K562 (cell line): Measurements from ENCODE around the gene EXOC3. TPM values are rescaled to one million over a fixed set of nuclear protein-coding genes. Genes with fewer than 3 reads are reported as not detected.

Experiments used
- ATAC-seq: fragments of 200-7000 bp; cut with Tn5 transposase; 3 replicates; pipeline ENCODE4 v1.9.1; 2020; ENCODE audit warnings: moderate library complexity
- BruUV-seq: library from RNA; stranded (reverse); fragments of 400-500 nt; replicated peaks from 2 replicates; lab custom pipeline; 2021; lab: Mats Ljungman, UMichigan
- CTCF ChIA-PET: fragments of 300-600 bp; formaldehyde crosslinking; extraction: SDS; loops from one replicate; lab custom pipeline; 2021; ENCODE audit warnings: low intra/inter-chr PET ratio; lab: Yijun Ruan, JAX
- POLR2A ChIA-PET: fragments of 300-600, 350-650 bp; sonication (Branson Sonifier 250); formaldehyde crosslinking; extraction: SDS; loops from one replicate; lab custom pipeline; 2021; ENCODE audit warnings: antibody characterized with exemption, inconsistent platforms; lab: Yijun Ruan, JAX
- DNase-seq, 4 experiments: peaks; one replicate each; pipeline versions ENCODE4 v3.0.0 to v3.0.0-alpha.2; 2011 to 2018; ENCODE audit warnings: low spot score in 3 of 4, mixed read lengths in 3 of 4; ENCODE audit errors: extremely low read depth in 1 of 4
- FAIRE-seq: peaks from 2 replicates; lab custom pipeline; 2011; peaks lifted over from hg19 to GRCh38; lab: Jason Lieb, UNC
- H2AFZ ChIP-seq: 2 replicates; pipeline ENCODE4 v1.6.0; 2011; ENCODE audit warnings: low read depth, low read length, control low read depth, inconsistent platforms
- H3K27ac ChIP-seq: fragments of 200-600 bp; 3 replicates; pipeline ENCODE4 v1.8.0; 2011; ENCODE audit warnings: low read depth, mild to moderate bottlenecking, control low read depth, inconsistent platforms, low read length, moderate library complexity, mixed read lengths; ENCODE audit errors: extremely low read depth
- H3K27me3 ChIP-seq, 2 experiments: fragments of 300-600 bp in 1 of 2; 2 replicates in 1 of 2; 3 replicates in 1 of 2; pipeline versions ENCODE4 v1.6.0 to v1.8.0; 2011; ENCODE audit warnings: inconsistent platforms in 2 of 2, low read length in 2 of 2, mild to moderate bottlenecking in 1 of 2, mixed read lengths in 1 of 2, moderate library complexity in 1 of 2; ENCODE audit not compliant: control insufficient read depth in 2 of 2, insufficient read depth in 2 of 2
- H3K36me3 ChIP-seq: fragments of 300-600 bp; 3 replicates; pipeline ENCODE4 v1.8.0; 2011; ENCODE audit warnings: mild to moderate bottlenecking, low read length, inconsistent platforms; ENCODE audit not compliant: control insufficient read depth, insufficient read depth
- H3K4me1 ChIP-seq, 2 experiments: fragments of 200-600 bp in 1 of 2; replicated peaks in 1 of 2; 2 replicates in 1 of 2; 3 replicates in 1 of 2; pipeline versions ENCODE4 v1.5.1 to v1.8.0; 2011; ENCODE audit warnings: inconsistent platforms in 2 of 2, low read length in 2 of 2, mild to moderate bottlenecking in 1 of 2, mixed read lengths in 1 of 2, moderate library complexity in 1 of 2; ENCODE audit not compliant: control insufficient read depth in 2 of 2, insufficient read depth in 2 of 2
- H3K4me2 ChIP-seq: 2 replicates; pipeline ENCODE4 v1.6.1; 2011; ENCODE audit warnings: low read length, control low read depth, inconsistent platforms, mixed read lengths; ENCODE audit not compliant: insufficient read depth
- H3K4me3 ChIP-seq: fragments of 200-600 bp; sonication (generic), shearing (Covaris generic); 2 replicates; pipeline ENCODE4 v1.5.1; 2016; ENCODE audit warnings: control low read depth, inconsistent platforms
- H3K79me2 ChIP-seq: fragments of 200-600 bp; 3 replicates; pipeline ENCODE4 v1.8.0; 2011; ENCODE audit warnings: low read length, inconsistent platforms; ENCODE audit not compliant: control insufficient read depth, insufficient read depth
- H3K9ac ChIP-seq, 2 experiments: 2 replicates each; pipeline versions ENCODE4 v1.6.0 to v1.6.1; 2011; ENCODE audit warnings: low read depth in 2 of 2, low read length in 2 of 2, control low read depth in 1 of 2, inconsistent platforms in 1 of 2, mild to moderate bottlenecking in 1 of 2, mixed read lengths in 1 of 2; ENCODE audit not compliant: insufficient read depth in 1 of 2
- H3K9me1 ChIP-seq: one replicate; pipeline ENCODE4 v1.6.0; 2011; ENCODE audit warnings: inconsistent platforms, mild to moderate bottlenecking, low read length, moderate library complexity; ENCODE audit not compliant: control insufficient read depth, insufficient read depth
- H3K9me3 ChIP-seq: replicated peaks from 2 replicates; pipeline ENCODE4 v1.5.1; 2011; ENCODE audit warnings: low read depth, low read length, inconsistent platforms; ENCODE audit not compliant: control insufficient read depth, insufficient read depth
- H4K20me1 ChIP-seq: replicated peaks from 2 replicates; pipeline ENCODE4 v1.6.1; 2011; ENCODE audit warnings: low read length, inconsistent platforms, mixed read lengths; ENCODE audit not compliant: control insufficient read depth, insufficient read depth
- ATF1 ChIP-seq, 2 experiments: fragments of 450-650 bp in 1 of 2; IDR thresholded peaks; 2 replicates each; pipeline ENCODE4 v1.6.1; 2016; ENCODE audit warnings: missing compliant biosample characterization in 1 of 2, missing genetic modification characterization in 1 of 2
- ERF ChIP-seq: fragments of 450-650 bp; formaldehyde crosslinking; IDR thresholded peaks from 2 replicates; pipeline ENCODE4 v1.4.0; 2020; ENCODE audit warnings: mild to moderate bottlenecking, mixed read lengths
- GTF2F1 ChIP-seq: IDR thresholded peaks from 2 replicates; pipeline ENCODE4 v1.6.1; 2011; ENCODE audit warnings: low read depth, low read length, improper control_type of control experiment
- HMG20A ChIP-seq: fragments of 450-650 bp; formaldehyde crosslinking; conservative IDR thresholded peaks from 2 replicates; pipeline ENCODE4 v1.4.0; 2020; ENCODE audit warnings: mild to moderate bottlenecking, mixed read lengths
- MLLT1 ChIP-seq, 2 experiments: fragments of 450-650 bp; IDR thresholded peaks; 2 replicates each; pipeline ENCODE4 v1.6.1; 2016
- MXI1 ChIP-seq: IDR thresholded peaks from 2 replicates; pipeline ENCODE4 v1.6.1; 2011; ENCODE audit warnings: low read depth, mild to moderate bottlenecking, improper control_type of control experiment, low read length
- NUFIP1 ChIP-seq: fragments of 450-650 bp; IDR thresholded peaks from 2 replicates; pipeline ENCODE4 v1.6.1; 2018; ENCODE audit not compliant: partially characterized antibody
- PHF21A ChIP-seq: fragments of 450-650 bp; IDR thresholded peaks from 2 replicates; pipeline ENCODE4 v1.6.1; 2017; ENCODE audit warnings: low read depth, borderline replicate concordance
- RAD21 ChIP-seq, 2 experiments: fragments of 250-450 bp in 1 of 2; fragments of 450-650 bp in 1 of 2; sonication (Bioruptor Pico) in 1 of 2; formaldehyde crosslinking in 1 of 2; IDR thresholded peaks in 1 of 2; conservative IDR thresholded peaks in 1 of 2; 2 replicates each; pipeline versions ENCODE4 v1.4.0 to v1.8.0; 2020 to 2022; ENCODE audit warnings: mild to moderate bottlenecking in 2 of 2, moderate library complexity in 1 of 2
- SMAD1 ChIP-seq: fragments of 150-350 bp; IDR thresholded peaks from 2 replicates; pipeline ENCODE4 v1.6.1; 2014; ENCODE audit warnings: low read length, low read depth; ENCODE audit not compliant: partially characterized antibody
- SMAD4 ChIP-seq: fragments of 250-450 bp; sonication (Bioruptor Pico); conservative IDR thresholded peaks from 2 replicates; pipeline ENCODE4 v1.8.0; 2021; ENCODE audit warnings: inconsistent platforms, mild to moderate bottlenecking, moderate library complexity
- U2AF2 ChIP-seq: fragments of 200-400 bp; formaldehyde crosslinking; optimal IDR thresholded peaks from 2 replicates; pipeline ENCODE3; 2017; ENCODE audit warnings: low read depth, mild to moderate bottlenecking, low read length
- ZBTB12 ChIP-seq: fragments of 250-450 bp; sonication (Bioruptor Pico); IDR thresholded peaks from 2 replicates; pipeline ENCODE4 v1.4.0; 2020
- ZBTB33 ChIP-seq: sonication (generic); formaldehyde crosslinking; IDR thresholded peaks from 2 replicates; pipeline ENCODE4 v1.8.1; 2023; ENCODE audit warnings: mild to moderate bottlenecking, missing genetic modification reagents
- ZNF134 ChIP-seq: fragments of 250-450 bp; sonication (Bioruptor Pico); conservative IDR thresholded peaks from 2 replicates; pipeline ENCODE4 v1.4.0; 2020
- ZNF3 ChIP-seq: fragments of 250-450 bp; sonication (Bioruptor Pico); IDR thresholded peaks from 2 replicates; pipeline ENCODE4 v1.5.0; 2021; ENCODE audit warnings: mild to moderate bottlenecking, moderate library complexity
- ZNF398 ChIP-seq: fragments of 250-450 bp; sonication (Bioruptor Pico); IDR thresholded peaks from 2 replicates; pipeline ENCODE4 v1.8.0; 2021; ENCODE audit warnings: moderate library complexity, mild to moderate bottlenecking, inconsistent platforms
- WGBS: fragments of 100-300 bp; shearing (Covaris generic); methylation state at CpG from one replicate; pipeline ENCODE4 v1.1.6; 2016; ENCODE audit warnings: low coverage, mixed read lengths; ENCODE audit not compliant: insufficient coverage; ENCODE audit errors: missing lambda C conversion rate; 5-methylcytosine and 5-hydroxymethylcytosine counted together
- in situ Hi-C: fragments of 300-500 bp; cut with MboI; formaldehyde crosslinking; loops from 4 replicates; pipeline ENCODE4 v1.15.0; 2018; ENCODE audit warnings: inconsistent platforms, mixed read lengths
- intact Hi-C: fragments of 100-400 bp; cut with micrococcal nuclease; formaldehyde crosslinking; loops from 2 replicates; pipeline ENCODE4 v1.14.2; 2022
- polyA plus RNA-seq, 8 experiments: library from polyadenylated mRNA; depleted of rRNA in 4 of 8; stranded (reverse) in 5 of 8; unstranded in 3 of 8; fragments of >200 nt; fragmentation: Nextera tagmentation in 2 of 8; fragmentation: Illumina TruSeq in 1 of 8; extraction: Ambion mirVana in 2 of 8; extraction: Trizol in 1 of 8; gene quantifications; 2 replicates each; pipeline versions ENCODE4 v1.2.1 to v1.2.3, GENCODE V29; 2011 to 2014; ENCODE audit warnings: inconsistent platforms in 1 of 8, missing spikeins in 1 of 8
- total RNA-seq, 7 experiments: library from RNA; depleted of rRNA in 6 of 7; stranded (reverse); fragments of >200 nt in 6 of 7; fragmentation: Illumina TruSeq in 2 of 7; extraction: Trizol in 2 of 7; gene quantifications; 2 replicates each; pipeline versions ENCODE4 v1.2.1 to v1.2.3, GENCODE V29; 2011 to 2021; ENCODE audit warnings: low replicate concordance in 1 of 7

EXOC3 gene
- total and polyA plus RNA-seq, 9 of the 15 experiments (the other 6 are each of a cell fraction or from before 2014, with no cell fraction given), result 1.4 to 41.9 (median 22.4) TPM

GRCh38 chr5:393846-394275 lies 49.1 kb upstream of the EXOC3 start:
- DNase-seq, result no peak
- CTCF ChIA-PET, result no interaction called here
- intact Hi-C loops, result no loop called here
- TF ChIP-seq SMAD4 (CRISPR knock-in tag) (no peak), ZNF398 (no peak), ATF1 (CRISPR knock-in tag; IDR thresholded peaks at IDR 0.05) (no peak), ATF1 (tag; IDR thresholded peaks at IDR 0.05) (no peak), MLLT1 (IDR thresholded peaks at IDR 0.05) (no peak), ZNF134 (CRISPR knock-in tag) (no peak), RAD21 (CRISPR knock-in tag; conservative IDR thresholded peaks at IDR 0.05 in 1 of 2, IDR thresholded peaks at IDR 0.05 in 1 of 2) (no peak), U2AF2 (no peak), GTF2F1 (no peak), PHF21A (no peak), ERF (CRISPR knock-in tag) (no peak), HMG20A (CRISPR knock-in tag) (no peak), ZNF3 (CRISPR knock-in tag) (no peak), ZBTB12 (CRISPR knock-in tag) (no peak), MXI1 (no peak), NUFIP1 (no peak), SMAD1 (no peak), ZBTB33 (CRISPR knock-in tag) (no peak)

More at GRCh38 chr5:393846-394275, 49.1 kb upstream of the EXOC3 start:
- Histone ChIP-seq H3K9ac (no peak overlapping the region), H3K4me2 (no peak overlapping the region), H2AFZ (no peak overlapping the region), H3K27me3 (peaks cover 21 to 66% of the 10 kb centered on the region in 2 experiments; a peak in 4 of 5 replicates), H3K9me3 (no peaks in the 10 kb centered on the region), H3K4me3 (no peak overlapping the region), H3K36me3 (no peaks in the 10 kb centered on the region), H4K20me1 (peaks cover 21% of the 10 kb centered on the region), H3K27ac (no peak overlapping the region), H3K4me1 (peaks cover 0 to 18% of the 10 kb centered on the region in 2 experiments; a peak in 2 of 5 replicates), H3K9me1 (no peaks in the 10 kb centered on the region), H3K79me2 (no peaks in the 10 kb centered on the region)
- WGBS, result 15% methylated on average over 10 of the region's 10 CpGs
- in situ Hi-C loops, result no loop called here
- ATAC-seq, result peak; percentile 16; the same call in 2 of the 3 replicates
- BruUV-seq, result no TSS peak
- POLR2A ChIA-PET, result interaction anchor here (0.6 kb wide), 1 partner anchor 121 kb away, joined by 3 read pairs; no protein-coding TSS in a partner anchor
- FAIRE-seq, result no peak
